ENCODE measurements around the gene PARP9.
A peak's percentile ranks its signal among the peaks of the same experiment; 100 is the strongest.

PARP9 gene

DNA sequence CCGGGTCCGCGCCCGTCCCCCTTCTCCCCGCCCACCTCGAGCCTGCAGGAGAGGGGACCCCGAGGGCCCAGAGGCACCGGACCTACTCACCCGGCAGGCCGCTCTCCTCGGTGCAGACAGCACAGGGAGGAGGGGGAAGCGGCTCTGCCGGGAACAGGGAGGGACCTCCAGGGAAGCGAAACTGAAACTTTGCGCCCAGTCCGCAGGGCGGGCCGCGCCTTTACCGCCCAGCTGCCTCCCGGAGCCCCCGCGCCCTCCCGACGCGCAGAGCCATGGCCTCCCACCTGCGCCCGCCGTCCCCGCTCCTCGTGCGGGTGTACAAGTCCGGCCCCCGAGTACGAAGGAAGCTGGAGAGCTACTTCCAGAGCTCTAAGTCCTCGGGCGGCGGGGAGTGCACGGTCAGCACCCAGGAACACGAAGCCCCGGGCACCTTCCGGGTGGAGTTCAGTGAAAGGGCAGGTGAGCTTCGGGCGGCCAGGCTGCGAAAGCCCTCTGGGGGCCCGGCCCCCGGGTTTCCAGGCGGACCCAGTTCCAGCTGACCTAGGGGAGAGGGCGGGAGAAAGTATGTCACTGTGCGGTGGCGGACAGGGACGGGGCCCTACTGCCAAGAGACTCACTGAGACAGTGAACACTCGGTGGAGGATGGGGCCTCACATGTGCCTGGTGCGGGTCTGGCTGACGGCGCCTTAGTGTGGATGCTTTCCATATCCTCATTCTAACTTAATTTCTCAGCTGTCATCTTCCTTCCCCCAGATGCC, at the start of gene PARP9, which contains the start of gene DTX3L:
Gene PARP9, minus strand, starts transcription at position 146 of the 758 bp plus-strand sequence. CDS start 4,680 bp downstream, outside the sequence.
Gene DTX3L, plus strand, starts transcription at position 184 of the 758 bp plus-strand sequence. Its CDS starts 89 bp downstream, at position 273.
- DNase-seq (ENCODE audit: low read depth, low spot score), result peak; percentile 57

DNA sequence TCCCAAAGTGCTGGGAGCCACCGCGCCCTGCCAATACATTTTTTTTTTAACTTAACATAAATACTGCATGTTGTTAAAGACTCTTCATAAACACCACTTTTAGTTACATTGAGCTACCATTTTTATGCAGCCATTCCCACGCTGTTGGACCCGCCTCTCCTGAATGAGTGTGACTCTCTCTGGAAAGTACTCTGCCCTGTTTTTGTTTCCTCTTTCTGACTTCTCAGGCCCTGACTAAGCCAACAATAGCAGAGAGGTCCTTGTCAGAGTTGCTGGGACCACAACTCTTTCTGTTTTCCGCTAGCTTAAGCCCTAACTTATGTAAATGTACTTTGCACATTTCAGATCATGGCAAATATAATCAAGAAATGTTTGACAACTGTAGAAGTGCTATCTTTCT, 48.6 kb upstream of the PARP9 start:
- no peak for DNase-seq (ENCODE audit: low read depth, low spot score)

DNA sequence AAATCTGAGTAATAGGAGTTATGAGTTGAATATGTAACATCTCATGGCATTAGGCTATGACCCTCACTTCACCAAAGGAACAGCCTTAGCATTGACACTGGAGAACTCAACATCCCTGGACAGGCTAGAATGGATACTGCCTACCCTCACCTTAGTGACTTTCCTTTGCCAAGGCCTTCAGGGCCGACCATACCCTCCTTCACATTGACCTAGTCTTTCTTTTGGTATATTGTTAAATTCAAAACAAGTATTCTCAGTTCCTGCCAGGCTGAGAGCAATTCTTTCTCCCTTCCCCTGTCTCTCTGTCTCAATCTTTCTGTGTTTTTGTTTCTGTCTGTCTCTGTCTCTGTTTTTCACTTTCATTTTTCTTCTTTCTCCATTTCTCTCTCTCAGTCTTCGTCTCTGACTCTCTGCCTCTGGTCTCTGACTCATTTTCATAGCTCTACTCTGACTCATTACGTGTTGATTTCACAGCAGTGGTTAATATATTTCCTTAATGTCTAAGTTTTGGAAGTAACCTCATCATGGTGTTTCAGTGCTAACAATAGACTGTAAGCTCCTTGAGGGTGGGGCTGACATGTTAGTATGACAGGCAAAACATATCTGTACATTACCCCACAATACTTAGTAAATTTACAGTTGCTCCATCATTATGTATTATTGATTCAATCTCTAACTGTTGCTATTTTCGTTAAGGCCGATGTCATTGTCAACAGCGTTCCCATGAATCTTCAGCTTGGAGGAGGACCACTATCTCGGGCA, 45.9 kb upstream of the PARP9 start:
- DNase-seq (ENCODE audit: low read depth, low spot score), result no peak

DNA sequence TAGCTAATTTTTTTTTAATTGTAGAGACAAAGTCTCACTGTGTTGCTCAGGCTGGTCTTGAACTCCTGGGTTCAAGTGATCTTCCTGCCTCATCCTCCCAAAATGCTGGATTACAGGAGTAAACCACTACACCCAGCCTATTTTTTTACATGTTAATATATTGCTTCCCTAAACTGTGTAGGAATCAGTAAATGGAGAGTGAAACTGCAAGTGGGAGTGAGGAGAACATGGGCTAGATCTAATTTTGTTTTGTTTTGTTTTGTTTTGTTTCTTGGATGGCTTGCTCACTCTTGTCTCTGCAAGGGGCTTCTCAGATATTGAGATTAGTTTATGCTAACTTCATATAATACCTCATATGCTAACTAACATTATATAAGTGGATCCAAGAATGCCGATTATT, 44.8 kb upstream of the PARP9 start:
- no peak for DNase-seq (ENCODE audit: low read depth, low spot score)

DNA sequence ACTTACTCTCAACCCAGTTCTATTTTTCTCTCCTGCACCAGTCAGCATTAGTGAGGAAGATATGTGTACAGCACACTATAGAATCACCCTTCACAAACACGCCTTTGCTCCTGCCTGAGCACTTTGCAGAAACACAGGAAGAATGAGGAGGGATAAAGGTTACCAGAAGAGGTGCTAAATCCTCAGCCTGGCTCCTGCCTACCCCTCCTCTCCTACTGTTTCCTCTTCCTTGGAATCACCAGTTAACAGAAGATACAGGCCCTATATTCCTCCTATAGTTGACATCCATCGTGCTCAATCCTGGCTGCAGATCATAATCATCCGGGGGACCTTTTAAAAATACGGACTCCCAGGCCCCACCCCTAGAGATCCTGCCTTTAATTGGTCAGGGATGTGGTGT, 42.2 kb upstream of the PARP9 start:
- no peak for DNase-seq (ENCODE audit: low read depth, low spot score)

DNA sequence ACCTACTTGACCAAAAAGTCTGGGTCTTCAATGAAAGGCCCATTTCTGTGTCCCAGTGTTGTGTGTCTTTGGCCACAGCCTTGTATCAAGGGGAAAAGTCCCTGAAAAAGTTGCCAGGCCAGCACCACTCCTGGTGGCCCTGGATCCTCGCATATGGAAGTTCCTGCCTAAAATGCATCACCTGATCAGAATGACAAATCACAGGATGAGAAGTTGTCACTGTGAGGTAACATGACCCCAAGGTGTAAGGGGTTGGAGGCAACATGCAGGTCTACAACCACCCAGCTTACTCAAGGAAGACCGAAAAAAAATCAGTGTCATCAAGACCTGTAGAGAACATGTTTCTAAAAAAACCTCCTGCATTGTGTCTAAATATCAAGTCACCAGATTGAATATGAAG, 39.0 kb upstream of the PARP9 start:
- no peak for DNase-seq (ENCODE audit: low read depth, low spot score)

DNA sequence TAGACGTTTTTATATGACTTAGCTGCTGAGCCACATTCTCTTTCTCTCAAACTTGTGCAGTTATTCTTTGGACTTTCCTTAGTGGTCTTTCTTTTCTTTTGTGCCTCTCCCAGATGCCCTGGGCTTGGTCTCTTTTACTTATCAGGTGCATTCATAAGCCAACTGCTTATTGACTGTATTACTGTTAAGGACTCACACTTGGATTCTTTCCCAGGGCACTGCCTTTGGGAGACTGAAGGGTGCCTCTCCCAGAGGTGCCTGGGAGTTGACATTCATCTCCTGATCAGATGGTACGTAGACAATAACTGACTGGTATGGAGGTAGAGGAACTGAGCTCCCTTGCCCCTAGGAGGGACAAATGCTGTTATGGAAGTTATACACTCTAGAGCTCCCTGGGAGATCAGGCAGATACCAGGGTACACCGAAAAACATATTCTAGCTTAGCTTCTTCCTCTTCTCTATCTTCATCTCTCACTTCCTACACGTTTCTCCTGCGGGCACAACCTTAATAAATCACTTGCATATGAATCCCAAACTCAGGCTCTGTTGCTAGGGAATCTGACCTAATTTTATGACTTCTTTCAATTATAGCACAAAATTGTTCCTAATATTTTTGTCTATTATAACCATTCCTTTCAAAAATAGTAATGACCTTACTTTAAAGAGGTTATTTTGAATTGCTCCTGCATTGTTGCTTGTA, 38.1 kb upstream of the PARP9 start:
- no peak for DNase-seq (ENCODE audit: low read depth, low spot score)

DNA sequence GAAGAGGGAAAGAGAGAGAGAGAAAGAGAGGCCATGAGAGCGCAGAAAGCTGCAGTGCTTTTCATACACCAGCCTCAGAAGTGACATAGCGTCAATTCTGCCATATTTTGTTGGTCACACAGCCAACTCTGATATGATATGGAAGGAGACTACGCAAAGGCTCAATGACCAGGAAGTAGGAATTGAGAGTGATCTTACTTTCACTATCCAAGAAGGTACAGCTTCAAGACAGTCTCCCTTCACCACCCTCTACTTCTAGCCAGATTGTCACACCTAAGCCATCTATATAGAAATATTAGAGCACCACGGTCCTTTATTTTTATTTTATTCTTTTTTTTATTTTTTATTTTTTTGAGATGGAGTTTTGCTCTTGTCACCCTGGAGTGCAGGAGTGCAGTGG, 34.5 kb upstream of the PARP9 start:
- DNase-seq (ENCODE audit: low read depth, low spot score), result no peak

DNA sequence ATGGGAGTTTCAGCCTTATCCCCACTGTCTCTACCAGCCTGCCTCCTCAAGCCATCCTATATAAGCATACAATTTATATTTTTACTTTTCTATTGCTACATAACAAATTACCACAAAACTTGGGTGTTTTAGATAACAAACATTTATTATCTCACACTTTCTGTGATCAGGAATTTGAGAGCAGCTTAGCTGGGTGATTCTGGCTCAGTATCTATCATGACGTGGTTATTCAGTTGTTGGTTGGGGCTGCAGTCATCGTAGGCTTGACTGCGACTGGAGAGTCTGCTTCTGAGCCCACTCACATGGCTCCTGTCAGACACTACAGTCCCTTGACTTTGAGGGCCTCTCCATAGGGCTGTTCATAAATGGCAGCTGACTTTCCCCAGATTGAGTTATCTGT, 34.1 kb upstream of the PARP9 start:
- no peak for DNase-seq (ENCODE audit: low read depth, low spot score)

DNA sequence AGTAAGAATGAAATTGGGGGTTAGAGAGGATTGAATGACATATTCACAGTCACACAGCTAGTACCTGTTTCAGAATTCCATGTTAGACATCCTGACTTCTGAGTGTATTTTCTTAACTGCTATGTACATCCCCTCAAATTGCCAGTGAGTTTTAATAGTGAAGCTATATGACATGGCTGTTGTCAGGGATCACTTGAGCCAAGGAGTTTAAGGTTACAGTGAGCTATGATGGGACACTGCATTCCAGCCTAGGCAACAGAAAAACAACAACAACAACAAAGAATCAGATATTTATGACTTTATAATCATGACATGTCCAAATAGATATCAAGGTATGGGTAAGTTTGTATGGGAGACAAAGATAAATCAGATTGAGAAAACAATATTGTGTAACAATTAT, 29.9 kb upstream of the PARP9 start:
- no peak for DNase-seq (ENCODE audit: low read depth, low spot score)

DNA sequence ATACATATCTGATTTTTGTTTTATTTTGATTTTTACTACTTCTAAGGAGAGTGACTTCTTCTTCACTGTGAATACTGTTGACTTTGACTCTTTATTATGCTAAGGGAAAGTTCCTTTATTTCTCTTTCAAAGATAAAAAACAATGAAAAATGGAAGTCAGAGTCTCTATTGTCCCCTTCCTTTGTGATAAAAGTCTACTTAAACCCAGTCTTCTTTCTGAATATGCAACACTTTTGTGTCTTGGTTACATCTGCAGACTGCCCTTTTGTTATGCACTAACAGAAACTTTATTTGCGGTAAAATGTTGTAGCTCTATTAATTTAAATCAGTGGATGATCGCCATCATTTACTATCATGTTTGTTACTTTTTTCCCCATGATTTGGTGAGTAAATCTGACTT, 26.5 kb upstream of the PARP9 start:
- DNase-seq (ENCODE audit: low read depth, low spot score), result no peak

DNA sequence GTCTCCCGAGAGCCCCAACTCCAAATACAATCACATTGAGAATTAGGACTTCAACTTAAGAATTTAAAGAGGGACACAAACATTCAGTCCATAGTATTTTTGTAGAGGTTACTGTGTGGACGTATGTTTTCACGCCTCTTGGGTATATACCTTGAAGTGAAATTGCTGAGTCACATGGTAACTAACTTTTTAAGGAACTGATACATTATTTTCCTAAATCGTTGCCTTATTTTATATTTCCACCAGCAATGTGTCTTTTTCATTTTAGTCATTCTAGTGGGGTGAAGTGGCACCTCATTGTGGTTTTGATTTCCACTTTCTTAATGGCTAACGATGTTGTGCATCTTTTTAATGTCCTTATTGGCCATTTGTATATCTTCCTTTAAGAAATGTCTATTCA, 25.2 kb upstream of the PARP9 start:
- DNase-seq (ENCODE audit: low read depth, low spot score), result no peak

DNA sequence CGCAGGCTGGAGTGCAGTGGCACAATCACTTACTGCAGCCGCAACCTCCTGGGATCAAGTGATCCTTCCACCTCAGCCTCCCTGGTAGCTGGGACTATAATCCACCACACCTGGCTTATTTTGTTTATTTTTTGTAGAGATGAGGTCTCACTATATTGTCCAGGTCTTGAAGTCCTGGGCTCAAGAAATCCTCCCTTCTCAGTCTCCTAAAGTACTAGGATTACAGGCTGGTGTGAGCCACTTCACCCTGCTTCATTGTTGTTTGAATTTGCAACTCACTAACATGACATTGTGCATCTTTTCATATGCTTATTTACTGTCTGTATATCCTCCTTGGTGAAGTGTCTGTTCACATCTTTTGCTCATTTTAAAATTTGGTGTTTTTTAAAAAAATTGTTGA, 23.5 kb upstream of the PARP9 start:
- DNase-seq (ENCODE audit: low read depth, low spot score), result no peak

DNA sequence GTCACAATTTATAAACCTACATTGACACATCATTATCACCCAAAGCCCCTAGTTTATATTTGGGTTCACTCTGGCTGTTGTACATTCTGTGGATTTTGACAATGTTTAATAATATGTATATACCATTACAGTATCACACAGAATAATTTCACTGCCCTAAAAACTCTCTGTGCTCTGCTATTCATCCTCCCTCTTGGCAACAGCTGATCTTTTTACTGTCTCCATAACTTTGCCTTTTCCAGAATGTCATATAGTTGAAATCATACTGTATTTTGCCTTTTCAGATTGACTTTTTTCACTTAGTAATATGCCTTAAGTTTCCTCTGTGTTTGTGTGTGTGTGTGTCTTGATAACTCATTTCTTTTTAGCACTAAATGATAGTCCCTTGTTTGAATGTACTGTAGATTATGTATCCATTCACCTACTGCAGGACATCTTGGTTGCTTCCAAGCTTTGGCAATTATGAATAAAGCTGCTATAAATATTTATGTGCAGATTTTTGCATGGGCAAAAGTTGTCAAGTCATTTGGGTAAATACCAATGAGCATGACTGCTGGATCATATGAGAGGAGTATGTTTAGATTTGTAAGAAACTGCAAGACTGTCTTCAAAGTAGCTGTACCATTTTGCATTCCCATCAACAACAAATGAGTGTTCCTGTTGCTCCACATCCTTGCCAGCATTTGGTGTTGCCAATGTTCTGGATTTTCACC, 22.8 kb upstream of the PARP9 start:
- no peak for DNase-seq (ENCODE audit: low read depth, low spot score)

DNA sequence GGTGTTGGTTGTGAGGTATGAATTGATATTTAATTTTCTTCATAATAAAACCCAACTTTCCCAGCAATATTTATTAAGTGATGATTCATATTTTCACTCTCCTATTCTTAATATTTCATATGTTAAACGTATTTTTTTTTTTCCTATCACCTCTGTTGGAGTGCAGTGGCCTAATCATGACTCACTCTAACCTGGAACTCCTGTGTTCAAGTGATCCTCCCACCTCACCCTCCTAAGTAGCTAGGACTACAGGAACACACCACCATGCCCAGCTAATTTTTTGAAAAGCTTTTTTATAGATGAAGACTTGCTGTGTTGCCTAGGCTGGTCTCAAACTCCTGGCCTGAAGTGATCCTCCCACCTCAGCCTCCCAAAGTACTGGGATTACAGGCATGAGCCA, 22.0 kb upstream of the PARP9 start:
- no peak for DNase-seq (ENCODE audit: low read depth, low spot score)

DNA sequence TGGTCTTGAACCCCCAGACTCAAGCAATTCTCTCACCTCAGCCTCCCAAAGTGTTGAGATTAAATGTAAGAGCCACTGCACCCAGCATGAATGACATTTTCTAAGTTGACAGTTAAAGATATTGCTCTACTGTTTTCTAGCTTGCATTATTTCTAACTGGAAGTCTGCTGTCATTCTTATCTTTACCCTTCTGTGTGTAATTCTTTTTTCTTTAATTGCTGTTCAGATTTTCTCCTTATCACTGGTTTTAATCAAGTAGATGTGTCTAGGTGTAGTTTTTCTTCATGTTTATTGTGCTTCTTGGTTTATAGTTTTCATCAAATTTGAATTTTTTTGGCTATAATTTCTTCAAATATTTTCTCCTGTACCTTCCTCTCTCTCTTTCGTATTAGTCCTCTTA, 18.3 kb upstream of the PARP9 start:
- no peak for DNase-seq (ENCODE audit: low read depth, low spot score)

DNA sequence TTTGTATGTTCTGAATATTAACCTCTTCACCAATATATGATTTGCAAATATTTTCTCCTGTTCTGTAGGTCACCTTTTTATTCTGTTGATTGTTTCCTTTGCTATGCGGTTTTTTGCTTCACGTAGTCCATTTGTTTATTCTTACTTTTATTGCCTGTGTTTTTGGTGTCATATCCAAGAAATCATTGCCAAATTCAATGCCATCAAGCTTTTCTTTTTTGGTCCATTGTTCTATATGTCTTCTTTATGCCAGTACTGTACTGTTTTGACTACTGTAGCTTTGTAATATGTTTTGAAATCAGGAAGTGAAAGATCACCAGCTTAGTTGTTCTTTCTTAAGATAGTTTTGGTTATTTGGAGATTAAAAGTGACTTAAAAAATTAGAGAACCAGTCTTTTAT, 17.5 kb upstream of the PARP9 start:
- no peak for DNase-seq (ENCODE audit: low read depth, low spot score)

DNA sequence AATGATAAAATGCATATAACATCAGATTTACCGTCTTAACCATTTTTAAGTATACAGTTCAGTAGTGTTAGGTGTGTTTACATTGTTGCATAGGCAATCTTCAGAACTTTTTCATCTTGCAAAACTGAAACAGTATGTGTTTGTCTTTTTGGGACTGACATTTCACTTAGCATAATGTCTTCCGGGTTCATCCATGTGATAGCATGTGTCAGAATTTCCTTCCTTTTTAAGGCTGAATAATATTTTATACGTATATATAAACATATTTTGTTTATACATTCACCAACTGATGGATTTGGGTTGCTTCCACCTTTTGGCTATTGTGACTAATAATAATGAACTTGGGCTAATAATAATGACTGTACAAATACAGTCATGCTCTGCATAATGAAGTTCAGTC, 16.4 kb upstream of the PARP9 start:
- no peak for DNase-seq (ENCODE audit: low read depth, low spot score)

DNA sequence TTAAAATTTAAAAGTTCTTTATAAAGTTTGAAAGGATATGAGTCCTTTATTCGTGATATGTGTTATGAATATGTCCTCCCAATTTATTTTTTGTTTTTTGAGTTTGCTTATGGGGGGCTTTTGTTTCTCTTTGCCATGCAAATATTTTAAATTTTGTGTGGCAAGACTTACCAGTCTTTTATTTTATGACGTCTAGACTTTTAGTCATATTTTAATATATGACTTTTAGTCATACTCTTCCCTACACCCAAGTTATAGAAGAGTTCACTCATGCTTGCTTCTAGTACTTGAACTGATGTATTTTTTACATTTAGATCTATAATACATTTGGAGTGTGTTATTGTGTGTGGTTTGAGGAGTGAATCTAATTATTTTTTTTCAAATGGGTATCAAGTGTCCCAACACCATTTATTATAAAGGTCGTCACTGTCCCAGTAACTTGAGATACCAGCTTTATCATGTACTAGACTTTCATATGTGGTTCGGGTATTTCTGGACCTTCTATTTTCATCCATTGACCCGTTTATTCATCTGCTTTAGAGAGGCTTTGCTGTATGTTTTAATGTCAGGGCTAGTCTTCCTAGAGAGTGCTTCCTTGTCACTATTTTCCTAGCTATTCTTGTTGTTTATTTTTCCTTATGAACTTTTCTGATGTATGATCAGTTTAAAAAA, 14.1 kb upstream of the PARP9 start:
- no peak for DNase-seq (ENCODE audit: low read depth, low spot score)

DNA sequence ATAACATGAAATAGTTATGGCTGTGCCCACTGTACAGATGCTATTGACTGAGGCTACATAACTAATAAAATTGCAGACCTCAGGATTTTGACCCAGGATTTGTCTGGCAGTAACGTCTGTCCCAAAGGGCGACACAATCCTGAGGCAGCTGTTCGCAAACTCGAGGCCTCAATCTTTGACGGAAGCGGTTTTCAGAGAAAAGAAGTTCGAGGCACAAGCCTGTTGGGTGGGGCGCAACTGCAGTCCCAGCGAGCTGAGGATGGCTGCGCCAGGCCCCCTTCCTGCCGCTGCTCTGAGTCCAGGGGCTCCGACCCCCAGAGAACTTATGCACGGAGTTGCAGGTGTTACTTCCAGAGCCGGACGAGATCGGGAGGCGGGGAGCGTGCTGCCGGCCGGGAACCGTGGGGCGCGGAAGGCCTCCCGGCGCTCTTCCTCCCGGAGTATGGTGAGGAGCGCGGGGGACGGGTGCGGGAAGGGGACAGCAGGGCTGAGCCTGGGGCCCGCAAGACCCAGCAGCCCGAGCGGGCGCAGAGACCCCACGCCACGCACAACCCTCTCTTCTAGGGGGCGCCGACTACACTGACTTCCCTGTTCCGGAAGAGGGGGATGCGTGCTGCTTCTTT, 13.4 kb upstream of the PARP9 start, which contains the start of gene PARP15:
Gene PARP15, plus strand, starts transcription at position 242 of the 623 bp plus-strand sequence. Its CDS starts 18 bp downstream, at position 260.
- no peak for DNase-seq (ENCODE audit: low read depth, low spot score)
